Measurements from ENCODE around the gene PPM1B.

Gene PPM1B

DNA sequence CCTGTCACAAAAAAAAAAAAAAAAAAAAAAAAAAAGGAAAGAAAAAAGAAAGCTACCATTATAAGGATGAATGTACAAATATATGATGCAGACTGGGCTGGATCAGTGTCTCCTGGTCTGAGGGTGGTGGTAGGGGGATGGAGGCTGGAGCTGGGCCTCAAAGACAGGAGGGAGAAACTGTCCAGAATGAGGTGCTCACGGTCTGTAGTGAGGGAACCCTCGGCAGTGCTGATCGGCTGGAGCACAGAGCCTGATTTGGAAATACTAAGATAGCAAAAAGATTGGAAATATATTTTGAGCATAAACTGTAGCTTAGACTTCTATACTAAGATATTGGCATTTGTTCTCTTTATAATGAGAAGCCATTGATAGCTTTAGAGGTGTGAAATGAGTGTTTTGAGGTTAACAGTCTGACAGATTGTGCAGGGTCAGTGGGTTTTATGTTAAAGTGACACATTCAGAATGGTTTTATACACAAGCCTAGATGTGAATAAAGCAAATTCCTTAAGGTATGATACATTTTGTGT, 98.7 kb downstream of the PPM1B start:
- no peak for FAIRE-seq

- no peak for FAIRE-seq
Measured at GRCh38 chr2:44267796-44268648, 99.3 kb downstream of the PPM1B start.

GRCh38 chr2:44269831-44270230, 101.2 kb downstream of the PPM1B start:
- no peak for FAIRE-seq

- no peak for FAIRE-seq
Measured at GRCh38 chr2:44271296-44271695, 102.6 kb downstream of the PPM1B start.

GRCh38 chr2:44273076-44273475, 104.4 kb downstream of the PPM1B start:
- no peak for FAIRE-seq

- no peak for FAIRE-seq
Measured at GRCh38 chr2:44273596-44273995, 104.9 kb downstream of the PPM1B start.

- FAIRE-seq: no peak
Measured at GRCh38 chr2:44275927-44276303, 107.2 kb downstream of the PPM1B start.

DNA sequence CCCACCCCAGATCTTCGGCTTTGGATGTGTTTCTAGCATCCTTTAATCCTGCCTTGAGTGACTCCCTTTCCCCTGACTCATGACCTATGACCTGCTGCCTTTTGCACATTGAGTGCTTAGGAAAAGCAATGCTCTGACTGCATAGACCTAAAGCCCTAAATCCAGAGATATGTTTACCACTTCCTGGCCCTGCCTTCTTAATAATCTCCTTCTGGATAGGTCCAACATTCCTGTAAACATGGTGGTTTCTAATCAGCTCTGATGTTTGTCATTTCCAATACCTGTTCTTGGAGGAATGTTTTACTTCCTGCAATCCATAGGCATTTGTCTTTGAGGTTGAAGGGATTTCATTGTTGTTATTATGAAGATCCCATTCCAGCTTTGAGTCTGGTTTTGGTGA, 108.9 kb downstream of the PPM1B start:
- FAIRE-seq: no peak

- no peak for FAIRE-seq
Measured at GRCh38 chr2:44280869-44281268, 112.2 kb downstream of the PPM1B start.

Data from colon (tissue), 2 donors.